GM12874 (cell line): ENCODE results near the gene MACROD2.

Experiments
- CTCF ChIP-seq: IDR thresholded peaks from 2 replicates; pipeline ENCODE4 v1.5.1; 2011; ENCODE audit warnings: low read depth, mild to moderate bottlenecking, control low read depth, low read length, moderate library complexity; ENCODE audit not compliant: insufficient read depth

MACROD2 gene

GRCh38 chr20:15924556-15924955 is 1929.2 kb downstream of the MACROD2 start:
- no peak for TF ChIP-seq CTCF

GRCh38 chr20:15925376-15925775 is 1930.1 kb downstream of the MACROD2 start:
- TF ChIP-seq CTCF, result no peak

DNA sequence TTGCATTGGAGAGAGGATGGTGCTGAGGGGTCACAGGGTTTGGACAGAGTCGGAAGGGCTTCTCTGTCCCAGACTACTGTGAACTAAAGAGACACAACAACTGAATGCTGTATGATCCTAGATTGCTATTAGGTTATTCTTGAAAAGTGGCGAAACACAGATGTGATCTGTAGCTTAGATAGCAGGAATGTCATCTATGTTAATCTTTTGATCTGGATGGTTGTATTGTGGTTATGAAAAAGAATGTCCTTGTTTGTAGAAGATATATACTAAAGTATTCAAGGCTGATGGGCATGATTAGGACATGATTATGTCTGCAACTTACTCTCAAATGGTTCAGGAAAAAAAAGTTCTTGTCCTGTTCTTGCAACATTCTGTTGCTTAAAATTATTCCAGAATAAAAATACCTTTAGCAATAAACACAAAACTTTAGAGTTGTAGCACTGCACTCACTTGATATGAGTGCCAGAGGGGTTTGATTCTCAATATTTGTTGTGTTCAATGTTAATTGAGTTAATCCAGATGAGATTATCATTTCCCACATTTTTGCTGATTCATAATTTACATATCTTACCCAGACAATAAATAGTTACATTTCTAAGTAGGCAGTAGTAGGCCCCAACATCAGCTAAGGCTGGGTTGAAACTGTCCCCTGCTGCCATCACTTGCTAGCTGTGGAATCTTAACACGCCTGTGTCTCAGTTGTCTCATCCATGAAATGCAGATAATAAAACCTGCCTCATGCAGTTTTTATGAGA is 1932.8 kb downstream of the MACROD2 start:
- TF ChIP-seq CTCF, result no peak

DNA sequence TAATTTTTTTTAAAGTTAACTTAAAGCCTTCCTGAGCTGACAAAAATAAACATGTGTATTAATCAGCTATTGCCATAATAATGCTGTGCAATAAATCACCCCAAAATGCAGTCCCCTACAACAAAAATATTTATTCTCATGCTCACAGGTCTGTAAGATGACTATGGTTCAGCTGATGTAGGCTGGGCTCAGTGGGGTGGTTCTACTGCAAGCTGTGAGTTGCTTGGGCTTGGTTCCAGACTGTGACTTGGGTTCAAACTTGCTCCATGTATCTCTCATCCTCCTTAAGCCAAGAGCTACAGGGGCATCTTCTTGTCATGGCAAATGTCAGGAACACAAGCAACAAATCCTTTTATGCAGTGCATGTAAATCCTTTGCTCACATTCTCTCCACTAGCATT is 1933.6 kb downstream of the MACROD2 start:
- no peak for TF ChIP-seq CTCF

DNA sequence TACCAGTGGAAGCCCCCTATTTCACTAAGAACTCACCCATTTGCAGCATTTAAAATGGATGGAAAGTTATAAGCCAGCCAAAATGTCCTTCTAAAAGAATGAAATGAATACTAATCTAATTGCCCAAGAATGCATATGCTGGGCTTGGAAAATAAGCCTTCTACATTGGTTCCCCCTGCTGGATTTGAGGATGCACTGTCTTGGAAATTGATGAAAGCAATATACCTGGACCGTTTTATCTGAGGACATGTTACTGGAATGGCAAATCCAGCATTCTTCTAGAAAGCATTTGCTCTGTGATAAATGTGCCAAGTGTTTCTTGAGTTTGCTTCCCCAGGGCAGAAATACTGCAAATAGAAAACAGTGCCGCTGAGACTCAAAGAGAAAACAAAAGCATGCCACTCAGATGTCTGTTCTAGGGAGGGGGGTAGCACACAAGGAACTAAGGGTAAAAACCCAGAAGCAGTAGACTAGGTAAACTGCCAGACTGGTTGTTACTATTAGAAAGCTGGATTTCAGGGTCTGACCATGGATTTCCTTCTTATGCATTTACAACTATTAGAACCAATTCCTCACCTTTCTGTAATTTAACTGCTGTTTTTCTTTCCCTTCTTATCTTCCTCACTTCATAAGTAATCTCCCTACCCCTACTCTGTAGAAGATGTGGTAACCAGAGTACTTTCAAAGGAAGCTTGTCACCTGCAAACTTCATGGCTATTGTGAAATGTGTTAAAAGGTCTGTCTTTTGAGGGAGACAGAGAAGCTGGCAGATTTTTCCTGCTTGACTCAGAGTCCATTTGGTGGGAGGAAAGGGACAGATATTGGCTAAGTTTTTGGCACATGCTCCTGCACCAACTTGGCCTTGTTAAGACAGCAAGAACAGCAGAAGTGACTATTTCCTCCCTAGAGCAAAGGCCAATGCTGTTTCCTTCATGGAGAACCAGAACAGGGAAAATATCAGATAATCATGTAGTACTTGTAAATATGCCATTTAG is 1935.3 kb downstream of the MACROD2 start:
- TF ChIP-seq CTCF, result no peak

GRCh38 chr20:15931897-15932296 is 1936.6 kb downstream of the MACROD2 start:
- TF ChIP-seq CTCF, result no peak

- TF ChIP-seq CTCF, result no peak
These were observed 1941.9 kb downstream of the MACROD2 start for GRCh38 chr20:15937179-15937578.
